ENCODE measurements around the gene CD2.
A peak's percentile ranks its signal among the peaks of the same experiment; 100 is the strongest.
"Not testable (repeated sequence)": the region's sequence is repeated elsewhere in the genome, so short reads cannot be mapped to it uniquely, and the experiment has no call there.

The CD2 gene

DNA sequence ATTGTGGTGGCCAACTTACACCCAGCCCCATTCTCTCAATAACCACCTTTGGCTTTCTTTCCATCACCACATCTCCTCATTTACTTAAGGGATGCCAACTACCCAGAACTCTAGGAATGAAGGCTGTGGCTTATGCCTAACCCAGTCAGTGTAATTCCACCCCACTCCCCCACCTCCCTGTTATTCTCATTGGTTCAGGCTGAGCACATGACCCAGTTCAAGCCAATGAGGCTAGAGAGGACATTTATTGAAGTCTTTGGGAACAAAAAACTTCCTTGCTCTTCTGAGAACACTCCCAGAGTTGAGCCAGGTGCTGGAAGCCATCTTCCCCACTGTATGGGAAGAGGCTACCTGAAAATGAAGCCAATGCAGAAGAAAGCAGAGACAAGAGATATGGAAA is 22.8 kb upstream of the CD2 start:
- no peak for DNase-seq (ENCODE audit: low spot score)

- DNase-seq (ENCODE audit: low spot score), result no peak
Observed at GRCh38 chr1:116732726-116733125, 21.5 kb upstream of the CD2 start.

GRCh38 chr1:116733476-116734365 is 20.5 kb upstream of the CD2 start:
- DNase-seq (ENCODE audit: low spot score), result no peak

GRCh38 chr1:116735246-116735645 is 19.0 kb upstream of the CD2 start:
- no peak for DNase-seq (ENCODE audit: low spot score)

GRCh38 chr1:116737020-116737854 is 17.0 kb upstream of the CD2 start:
- peak; percentile 11 for DNase-seq (ENCODE audit: low spot score)

DNA sequence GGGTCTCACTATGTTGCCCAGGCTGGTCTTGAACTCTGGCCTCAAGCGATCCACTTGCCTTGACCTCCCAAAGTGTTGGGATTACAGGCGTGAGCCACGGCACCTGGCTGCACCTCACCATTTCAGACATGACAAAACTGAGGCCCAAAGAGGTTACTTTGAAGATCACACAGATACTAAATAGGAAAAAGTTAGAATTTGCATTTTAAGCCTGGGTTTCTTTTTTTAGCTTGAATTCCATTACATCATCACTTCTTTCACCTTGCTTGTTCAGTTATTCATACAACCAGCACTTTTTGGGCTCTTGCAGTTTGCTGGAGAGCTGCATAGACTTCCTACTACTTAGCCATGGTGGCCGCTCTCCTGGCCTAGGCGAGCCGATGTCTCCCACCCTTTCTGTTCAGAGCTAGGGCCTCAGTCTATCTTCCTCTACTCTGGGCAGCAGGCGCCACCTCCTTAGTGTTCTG is 16.3 kb upstream of the CD2 start:
- DNase-seq (ENCODE audit: low spot score), result no peak

GRCh38 chr1:116738673-116739370 is 15.4 kb upstream of the CD2 start:
- no peak for DNase-seq (ENCODE audit: low spot score)

GRCh38 chr1:116739371-116740012 is 14.7 kb upstream of the CD2 start:
- no peak for DNase-seq (ENCODE audit: low spot score)

- no peak for DNase-seq (ENCODE audit: low spot score)
Observed at GRCh38 chr1:116740296-116740695, 13.9 kb upstream of the CD2 start.

GRCh38 chr1:116740746-116741145 is 13.5 kb upstream of the CD2 start:
- DNase-seq (ENCODE audit: low spot score), result no peak

DNA sequence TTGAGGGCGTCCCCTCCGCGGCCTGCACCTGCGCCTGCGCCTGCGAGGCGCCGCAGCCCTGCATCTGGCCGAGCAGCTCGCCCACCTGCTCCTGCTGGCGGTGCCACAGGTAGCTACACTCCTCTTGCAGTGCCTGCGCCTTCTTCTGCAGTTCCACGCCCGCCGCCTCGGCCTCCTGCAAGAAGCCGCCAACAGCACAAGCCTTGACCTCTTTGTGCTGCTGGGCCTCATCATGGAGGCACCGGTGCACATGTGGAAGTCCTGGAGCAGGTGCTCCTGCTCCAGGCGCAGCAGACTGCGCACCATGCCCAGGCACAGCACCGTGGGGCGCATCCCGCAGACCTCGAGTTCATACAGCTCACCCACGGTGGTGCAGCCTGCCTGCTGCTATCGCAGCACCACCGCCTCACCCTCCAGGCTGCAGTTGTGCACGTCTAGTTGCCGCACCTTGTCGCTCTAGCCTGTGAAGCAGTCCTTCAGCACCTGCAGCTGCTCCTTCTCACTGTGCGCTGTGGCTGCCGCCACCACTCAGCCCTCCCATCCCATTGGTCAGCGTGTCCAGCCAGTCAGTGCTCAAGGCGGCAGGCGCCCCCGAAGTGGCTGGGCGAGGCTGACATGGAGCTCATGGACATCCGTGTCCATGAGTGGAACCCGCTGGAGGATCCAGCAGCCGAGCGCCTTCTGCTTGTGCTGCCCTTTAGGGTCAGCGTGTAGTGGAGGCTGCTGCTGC is 12.2 kb upstream of the CD2 start:
- DNase-seq (ENCODE audit: low spot score), result no peak

DNA sequence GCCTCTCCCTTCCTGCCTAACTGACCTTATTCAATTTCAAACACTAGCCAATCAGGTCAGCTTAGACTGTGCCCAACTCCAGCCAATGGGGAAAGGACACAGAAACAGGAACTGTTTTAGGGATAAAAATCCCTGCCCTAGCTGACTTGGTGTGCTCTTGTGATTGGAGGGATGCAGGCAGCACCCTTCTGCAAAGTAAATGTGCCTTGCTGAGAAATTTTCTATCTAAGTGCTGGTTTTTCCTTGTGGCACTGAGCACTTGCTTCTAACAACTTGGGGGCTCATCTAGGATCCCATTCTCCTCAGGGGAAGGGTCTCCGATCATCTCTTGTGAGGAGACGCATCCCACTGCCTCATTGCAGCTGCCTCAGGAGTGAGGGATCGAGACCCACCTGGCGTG is 10.7 kb upstream of the CD2 start:
- no peak for DNase-seq (ENCODE audit: low spot score)

DNA sequence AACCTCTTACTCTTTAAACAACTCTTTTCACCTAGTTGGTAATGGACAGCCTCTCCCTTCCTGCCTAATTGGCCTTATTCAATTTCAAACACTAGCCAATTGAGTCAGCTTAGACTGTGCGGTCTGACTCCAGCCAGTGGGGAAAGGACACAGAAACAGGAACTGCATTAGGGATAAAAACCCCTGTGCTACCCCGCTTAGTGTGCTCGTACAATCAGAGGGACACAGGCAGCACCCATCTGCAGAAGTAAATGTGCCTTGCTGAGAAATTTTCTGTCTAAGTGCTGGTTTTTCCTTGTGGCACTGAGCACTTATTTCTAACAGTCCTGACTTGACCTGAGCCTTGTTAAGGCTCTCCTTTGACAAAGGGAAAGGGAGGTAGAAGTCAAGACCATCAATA is 6.0 kb upstream of the CD2 start:
- no peak for DNase-seq (ENCODE audit: low spot score)

DNA sequence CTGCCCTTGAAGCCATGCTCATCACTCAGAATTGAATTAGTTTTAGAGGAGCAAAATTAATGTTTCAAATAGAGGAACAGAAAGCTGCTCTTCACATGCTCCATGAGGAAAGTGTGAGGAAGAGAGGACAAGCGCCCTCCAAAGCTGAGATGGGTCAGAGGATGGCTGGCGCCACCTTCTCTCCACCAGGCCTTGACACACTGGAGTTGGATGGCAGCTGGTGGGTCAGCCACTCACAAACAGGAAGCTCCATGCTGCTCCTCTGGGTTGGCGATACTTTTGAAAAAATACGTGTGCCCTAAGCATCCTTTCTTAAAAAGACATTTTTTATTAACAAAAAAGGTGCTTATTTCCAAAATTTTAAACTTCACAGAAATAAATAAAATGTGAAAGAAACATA is 3.1 kb upstream of the CD2 start:
- no peak for DNase-seq (ENCODE audit: low spot score)

DNA sequence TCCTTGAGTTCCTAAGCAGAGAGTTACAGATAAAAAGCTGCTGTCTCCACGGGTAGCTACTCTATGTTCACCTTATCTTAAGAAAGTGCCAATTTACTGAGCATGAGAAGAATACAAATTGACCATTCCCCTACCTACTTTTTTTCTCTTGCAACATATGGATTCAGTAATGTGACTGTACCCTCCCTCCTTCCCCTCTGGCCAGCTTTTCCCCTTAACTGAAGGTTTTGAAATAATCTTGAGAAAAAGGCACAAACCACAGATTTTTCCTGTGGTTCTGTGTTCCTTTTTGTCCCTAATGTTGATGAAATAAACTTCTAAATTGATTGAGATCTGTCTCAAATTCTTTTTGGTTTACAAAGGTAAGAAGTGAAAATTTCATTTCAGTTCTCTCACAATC is 2.6 kb upstream of the CD2 start:
- DNase-seq (ENCODE audit: low spot score), result no peak

DNA sequence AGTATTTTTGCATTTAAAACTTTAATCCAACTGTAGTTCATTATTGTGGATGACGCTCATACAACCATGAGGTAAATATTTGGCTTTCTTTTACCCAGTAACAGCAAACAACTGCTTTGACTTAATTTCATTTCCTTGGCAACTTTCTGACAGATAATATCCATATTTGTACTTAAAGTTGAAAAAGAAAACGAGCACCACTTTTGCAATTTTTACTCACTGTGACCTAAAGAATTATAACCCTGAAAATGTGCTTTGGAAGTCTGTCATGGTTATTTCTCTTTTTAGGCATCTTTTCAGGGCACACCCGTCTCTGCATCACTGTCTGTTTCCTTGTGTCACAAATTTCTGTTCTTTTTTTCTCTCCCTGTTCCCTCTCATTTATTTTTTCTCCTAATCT is 918 bp upstream of the CD2 start:
- no peak for DNase-seq (ENCODE audit: low spot score)

GRCh38 chr1:116755066-116755465 is 836 bp downstream of the CD2 start:
- no peak for DNase-seq (ENCODE audit: low spot score)

DNA sequence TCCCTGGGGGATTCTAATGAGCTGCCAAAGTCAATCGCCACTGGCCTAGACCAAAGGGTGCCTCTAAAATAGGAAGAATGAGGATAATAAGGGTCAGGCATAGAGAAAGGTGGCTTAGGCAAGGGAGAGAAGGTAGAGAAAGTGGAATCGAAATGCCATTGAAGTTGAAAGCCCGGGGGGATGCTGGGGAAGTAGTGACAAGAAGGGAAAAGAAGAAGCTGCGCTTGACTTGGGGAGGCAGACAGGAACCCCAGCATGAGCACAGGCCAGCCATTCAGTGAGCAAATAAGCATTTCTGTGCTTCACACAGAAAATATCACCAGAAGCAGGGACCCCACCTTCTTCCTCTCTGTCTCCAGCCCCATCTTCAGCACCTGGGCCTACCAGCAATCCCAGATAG is 1.5 kb downstream of the CD2 start:
- no peak for DNase-seq (ENCODE audit: low spot score)

DNA sequence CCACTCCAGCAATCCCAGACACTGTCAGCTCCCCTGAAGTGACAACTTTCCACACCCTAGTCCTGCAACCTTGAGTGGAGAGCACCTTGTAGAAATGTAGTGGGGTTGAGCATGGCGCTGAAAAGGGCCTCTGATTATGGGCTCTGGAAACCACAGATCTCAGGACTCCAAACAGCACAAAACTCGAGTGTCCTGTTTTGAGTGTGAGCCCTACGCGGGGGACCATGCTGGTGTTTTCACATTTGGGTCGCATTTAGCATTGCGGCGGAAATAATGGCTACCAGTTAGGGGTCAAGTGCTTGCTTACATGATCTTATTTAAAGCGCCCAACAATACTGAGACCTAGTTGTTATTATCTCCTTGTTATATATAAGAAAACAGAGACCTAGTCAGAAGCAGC is 1.9 kb downstream of the CD2 start:
- not testable (repeated sequence) for DNase-seq (ENCODE audit: low spot score)

GRCh38 chr1:116758456-116758815 is 4.2 kb downstream of the CD2 start:
- not testable (repeated sequence) for DNase-seq (ENCODE audit: low spot score)

DNA sequence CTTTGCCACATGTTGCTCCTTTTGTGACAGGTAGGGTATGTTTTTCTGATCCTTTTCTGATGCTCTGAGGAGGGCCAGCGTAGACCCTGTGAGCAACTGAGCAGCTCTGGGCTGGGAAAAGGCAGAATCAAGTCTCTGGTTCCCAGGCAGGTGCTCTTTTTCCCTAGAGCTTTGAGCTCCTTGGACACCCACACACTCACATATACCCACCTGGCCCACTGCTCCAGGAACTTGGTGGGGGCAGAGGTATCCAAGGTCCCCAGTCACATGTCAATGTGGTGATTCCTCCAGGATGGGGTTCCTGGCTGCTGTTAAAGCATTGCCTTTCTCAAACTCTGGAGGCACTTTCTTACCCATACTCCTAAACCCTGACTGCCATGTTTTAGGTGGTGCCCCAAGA is 5.4 kb downstream of the CD2 start:
- no peak for DNase-seq (ENCODE audit: low spot score)
